Psoas muscle (tissue), 8 donors: ENCODE results near the gene PHF21B. TPM values are rescaled to one million over a fixed set of nuclear protein-coding genes. Genes with fewer than 3 reads are reported as not detected.

ENCODE experiments used
- ATAC-seq, 4 donors: fragments of 200-7000 bp; cut with Tn5 transposase; one replicate each; pipeline ENCODE4 v1.9.1; 2020; ENCODE audit warnings: moderate library complexity in 3 of 4, mild to moderate bottlenecking in 2 of 4
- DNase-seq, 2 donors: peaks; one replicate each; pipeline ENCODE4 v3.0.0-alpha.2; 2020
- H3K27ac ChIP-seq: fragments of 200-600 bp; one replicate; pipeline ENCODE4 v1.8.0; 2022
- H3K27me3 ChIP-seq, 3 donors: fragments of 200-600 bp in 1 of 3; one replicate each; pipeline versions ENCODE4 v1.6.1 to v1.8.0; 2013 to 2022; ENCODE audit warnings: low read length in 2 of 3, mild to moderate bottlenecking in 2 of 3, moderate library complexity in 1 of 3; ENCODE audit not compliant: insufficient read depth in 3 of 3
- H3K36me3 ChIP-seq, 2 donors: fragments of 200-600 bp in 1 of 2; one replicate each; pipeline versions ENCODE4 v1.6.1 to v1.8.0; 2013 to 2022; ENCODE audit warnings: low read depth in 1 of 2, mild to moderate bottlenecking in 1 of 2, moderate library complexity in 1 of 2; ENCODE audit not compliant: insufficient read depth in 1 of 2
- H3K4me1 ChIP-seq: fragments of 200-600 bp; one replicate; pipeline ENCODE4 v1.8.0; 2022
- H3K4me3 ChIP-seq: fragments of 200-600 bp; one replicate; pipeline ENCODE4 v1.8.0; 2022; ENCODE audit warnings: mild to moderate bottlenecking
- H3K9me3 ChIP-seq: fragments of 200-600 bp; one replicate; pipeline ENCODE4 v1.8.0; 2022
- CTCF ChIP-seq: fragments of 200-600 bp; IDR thresholded peaks from one replicate; pipeline ENCODE4 v1.8.0; 2022; ENCODE audit warnings: antibody characterized with exemption
- WGBS, 3 donors: extraction: QIAGEN DNeasy Blood & Tissue Kit; methylation state at CpG; one replicate each; pipeline versions ENCODE4 v1.1.6 to v1.1.7; 2013; 5-methylcytosine and 5-hydroxymethylcytosine counted together
- intact Hi-C, 2 donors: fragments of 100-400 bp; cut with DNase I; formaldehyde crosslinking; loops; one replicate each; pipeline versions ENCODE4 v1.11.0 to v1.14.2; 2022
- polyA plus RNA-seq, 3 donors: library from polyadenylated mRNA; stranded (reverse); fragments of 200-250 nt; gene quantifications; one replicate each; pipeline ENCODE4 v1.2.3, GENCODE V29; 2013
- total RNA-seq, 4 donors: library from RNA; stranded (reverse); fragmentation: NEBNext Ultra II Directional in 2 of 4; extraction: Animal tissue kit (Norgen Biotek cat#: 25700) in 2 of 4; gene quantifications; one replicate each; pipeline versions ENCODE4 v1.2.1 to v1.2.4, GENCODE V29; 2021 to 2023
- donor health status: healthy with polysubstance abuse.
- donor health status: DM: no; HTN: no; CAD: no; lungs with moderate emphysema.
- donor health status: Bipolar disorder and iron deficiency.
- donor health status: healthy.
- donor health status: DM: yes; HTN: yes; CAD: no.
- donor health status: DM: no; HTN: no; CAD: no.
- donor health status: DM: no; HTN: no; CAD: no.
- donor health status: DM: yes; HTN: yes; CAD: no.

Gene PHF21B
- total and polyA plus RNA-seq, 7 donors: 0.03 to 0.58 (median 0.16) TPM; not detected in 1

DNA sequence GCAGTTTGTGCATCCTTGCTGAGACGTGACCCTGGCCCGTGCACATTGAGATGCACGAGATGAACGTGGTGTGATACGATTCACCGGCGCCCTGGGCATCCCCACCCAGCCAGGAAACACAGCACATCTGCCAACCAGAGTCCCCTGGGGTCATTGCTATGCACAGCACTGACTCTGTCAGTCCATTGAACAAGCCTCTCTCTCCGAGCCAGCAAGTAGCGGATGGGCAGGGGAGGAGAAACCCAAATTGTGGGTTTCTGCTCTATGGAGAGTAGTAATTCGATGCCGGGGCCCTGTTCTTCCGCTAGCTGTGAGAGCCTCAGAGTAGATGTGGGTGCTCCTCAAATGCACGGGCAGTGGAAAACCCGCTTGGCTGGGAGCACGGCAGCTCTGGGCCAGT, 172.3 kb downstream of the PHF21B start:
- intact Hi-C loops: no loop called here
- H3K27me3 ChIP-seq: peaks cover 0 to 31% (median 12%) of the 10 kb centered on the region in 3 donors
- no peak for TF ChIP-seq CTCF

GRCh38 chr22:44834065-44834464, 175.7 kb downstream of the PHF21B start:
- intact Hi-C loops: no loop called here
- Histone ChIP-seq H3K4me1 (no peaks in the 10 kb centered on the region), H3K27me3 (peaks cover 0 to 11% (median 6%) of the 10 kb centered on the region in 3 donors), H3K4me3 (no peak overlapping the region), H3K27ac (no peak overlapping the region), H3K36me3 (no peaks in the 10 kb centered on the region), H3K9me3 (peaks cover 23% of the 10 kb centered on the region)
- no peak for TF ChIP-seq CTCF
- ATAC-seq (no peak), DNase-seq (no peak)

More for the DNA sequence above, 172.3 kb downstream of the PHF21B start:
- WGBS, 3 donors: 34 to 37% (median 36%) methylated on average over 15 of the region's 15 CpGs
- no peaks in the 10 kb centered on the region for H3K4me1 ChIP-seq
- H3K36me3 ChIP-seq: no peaks in the 10 kb centered on the region
- peaks cover 23% of the 10 kb centered on the region for H3K9me3 ChIP-seq
- ATAC-seq: no peak
- peak in 1 of 2 donors; percentile 10 for DNase-seq
- H3K4me3 ChIP-seq: no peak overlapping the region
- H3K27ac ChIP-seq: no peak overlapping the region

DNA sequence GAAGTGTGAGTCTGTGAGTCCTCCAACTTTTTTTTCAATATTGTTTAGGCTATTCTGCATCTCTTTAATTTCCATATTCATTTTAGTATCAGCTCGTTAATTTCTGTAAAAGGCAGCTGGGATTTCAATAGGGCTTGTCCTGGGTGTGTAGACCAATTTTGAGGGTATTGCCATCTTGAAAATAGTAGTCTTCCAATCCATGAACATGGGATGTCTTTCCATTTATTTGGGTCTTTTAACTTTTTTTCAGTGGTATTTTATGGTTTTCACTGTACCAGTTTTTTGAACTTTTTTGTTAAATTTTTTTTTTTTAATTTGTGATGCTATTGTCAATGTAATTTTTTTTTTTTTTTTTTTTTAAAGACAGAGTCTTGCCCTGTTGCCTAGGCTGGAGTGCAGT, 177.9 kb downstream of the PHF21B start:
- no peaks in the 10 kb centered on the region for H3K27me3 ChIP-seq
- H3K9me3 ChIP-seq: peaks cover 23% of the 10 kb centered on the region
- TF ChIP-seq CTCF: no peak
- H3K4me1 ChIP-seq: no peaks in the 10 kb centered on the region
- ATAC-seq (no peak), DNase-seq (no peak)
- no peaks in the 10 kb centered on the region for H3K36me3 ChIP-seq
- no peak overlapping the region for H3K27ac ChIP-seq
- 54 to 69% (median 61%) methylated on average over 1 of the region's 1 CpG for WGBS, 3 donors
- no peak overlapping the region for H3K4me3 ChIP-seq
- intact Hi-C loops: no loop called here

Other genes with a start within 250 kb of the PHF21B start
- 10 to 100 TPM; 17.1 to 26.6 (median 21.6) TPM for gene NUP50, start 153.9 kb upstream of the PHF21B start, total RNA-seq
- 10 to 100 TPM in 2 of 3 donors, 1 to 10 TPM in 1; 6.1 to 21.1 (median 11.8) TPM for gene NUP50, start 153.9 kb upstream of the PHF21B start, polyA plus RNA-seq
- gene KIAA0930, start 230.9 kb upstream of the PHF21B start, total RNA-seq: 10 to 100 TPM; 21.3 to 51.1 (median 28.0) TPM
- gene KIAA0930, start 230.9 kb upstream of the PHF21B start, polyA plus RNA-seq: 10 to 100 TPM; 13.2 to 24.9 (median 15.3) TPM